ENCODE measurements around the gene RECQL5.

Gene RECQL5

GRCh38 chr17:75652341-75652740 is 14.6 kb downstream of the RECQL5 start:
- no peak for TF ChIP-seq CTCF (IDR thresholded peaks at IDR 0.05; ENCODE audit: low read depth, low read length, missing control alignments)
- no peak for DNase-seq (ENCODE audit: extremely low read depth, low read depth)
- no peak overlapping the region for H3K4me3 ChIP-seq (replicated peaks; ENCODE audit: low read depth, low read length)

DNA sequence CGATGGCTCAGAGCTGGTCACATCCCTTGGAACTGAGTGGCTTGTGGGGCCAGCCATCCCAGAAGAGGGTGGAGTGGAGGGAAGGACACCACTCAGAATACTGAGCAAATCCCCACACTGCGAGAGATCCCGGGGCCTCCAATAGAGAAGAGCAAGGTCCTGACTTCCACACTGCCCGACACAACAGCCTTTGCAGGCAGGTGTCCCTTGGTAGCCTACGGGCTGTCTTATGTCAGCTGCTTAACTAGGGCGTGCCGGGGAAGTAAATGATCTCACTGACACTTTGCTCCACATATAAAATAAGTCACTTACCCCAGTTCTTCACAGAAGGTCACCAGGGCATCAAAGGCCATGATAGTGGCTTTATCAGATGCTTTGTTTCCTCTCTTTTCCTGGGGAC is 16.1 kb downstream of the RECQL5 start:
- DNase-seq (ENCODE audit: extremely low read depth, low read depth), result no peak
- TF ChIP-seq CTCF (IDR thresholded peaks at IDR 0.05; ENCODE audit: low read depth, low read length, missing control alignments), result no peak
- no peak overlapping the region for H3K4me3 ChIP-seq (replicated peaks; ENCODE audit: low read depth, low read length)

DNA sequence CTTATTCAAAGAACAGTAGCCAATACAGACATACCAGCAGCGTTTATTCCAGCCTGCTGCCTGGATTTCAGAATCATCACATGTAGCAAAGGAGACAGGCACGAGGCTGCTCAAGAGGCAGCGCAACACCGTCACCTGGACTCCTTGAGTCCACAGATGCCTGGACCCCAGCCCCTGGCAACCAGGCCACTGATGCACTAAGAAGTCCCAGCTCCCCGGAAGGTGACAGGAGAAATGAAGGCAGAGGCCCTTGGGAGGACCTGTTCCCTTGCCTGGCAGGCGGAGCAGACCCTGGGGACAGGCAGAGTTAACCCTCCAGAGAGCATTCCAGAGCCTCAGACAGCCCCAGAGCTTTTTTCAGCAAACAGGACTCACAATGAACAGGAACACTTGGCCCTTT is 17.3 kb downstream of the RECQL5 start:
- DNase-seq (ENCODE audit: extremely low read depth, low read depth), result no peak
- no peak overlapping the region for H3K4me3 ChIP-seq (replicated peaks; ENCODE audit: low read depth, low read length)

GRCh38 chr17:75647921-75648320 is 19.0 kb downstream of the RECQL5 start:
- DNase-seq (ENCODE audit: extremely low read depth, low read depth), result no peak
- H3K4me3 ChIP-seq (replicated peaks; ENCODE audit: low read depth, low read length), result no peak overlapping the region
- no peak for TF ChIP-seq CTCF (IDR thresholded peaks at IDR 0.05; ENCODE audit: low read depth, low read length, missing control alignments)

More for the DNA sequence above, 17.3 kb downstream of the RECQL5 start:
- TF ChIP-seq CTCF (IDR thresholded peaks at IDR 0.05; ENCODE audit: low read depth, low read length, missing control alignments), result no peak

- H3K4me3 ChIP-seq (replicated peaks; ENCODE audit: low read depth, low read length), result no peak overlapping the region
- DNase-seq (ENCODE audit: extremely low read depth, low read depth), result no peak
- no peak for TF ChIP-seq CTCF (IDR thresholded peaks at IDR 0.05; ENCODE audit: low read depth, low read length, missing control alignments)
Measured at GRCh38 chr17:75647061-75647460, 19.9 kb downstream of the RECQL5 start.

- no peak for TF ChIP-seq CTCF (IDR thresholded peaks at IDR 0.05; ENCODE audit: low read depth, low read length, missing control alignments)
- no peak overlapping the region for H3K4me3 ChIP-seq (replicated peaks; ENCODE audit: low read depth, low read length)
- DNase-seq (ENCODE audit: extremely low read depth, low read depth), result no peak
Measured at GRCh38 chr17:75646638-75646992, 20.3 kb downstream of the RECQL5 start.

DNA sequence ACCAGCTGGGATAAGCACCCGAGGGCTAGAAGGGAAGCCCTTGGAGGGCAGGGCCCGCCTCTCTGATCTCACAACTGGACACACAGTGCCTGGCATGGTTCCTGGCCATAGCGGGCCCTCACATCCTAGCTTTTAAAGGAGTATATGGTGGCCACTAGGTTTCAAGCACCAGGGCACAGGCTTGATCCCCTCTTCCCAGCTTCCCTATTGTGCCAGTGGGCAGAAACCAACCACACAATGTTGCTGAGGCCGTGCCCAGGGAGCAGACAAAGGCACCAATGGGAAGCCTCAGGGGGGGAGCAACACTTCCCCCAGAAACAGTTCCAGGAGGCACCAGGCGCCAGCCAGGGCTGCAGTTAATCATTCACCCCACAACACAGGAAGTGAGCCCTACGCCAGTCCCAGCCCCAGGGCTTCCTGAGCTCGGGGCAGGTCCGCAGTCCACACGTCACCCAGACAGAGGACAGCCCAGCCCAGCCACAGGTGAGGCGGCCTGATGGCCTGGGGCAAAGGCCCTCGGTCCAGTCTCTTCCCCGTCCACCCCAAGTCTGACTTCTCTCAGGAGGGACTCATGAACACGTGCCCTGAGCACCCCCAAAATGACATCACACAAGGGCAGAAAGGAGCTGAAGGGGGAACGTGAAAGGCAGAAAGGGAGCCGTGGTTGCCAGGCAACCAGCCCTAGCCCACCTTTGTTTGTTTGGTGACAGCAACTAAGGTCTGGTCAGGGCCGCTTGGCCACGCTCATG is 20.9 kb downstream of the RECQL5 start:
- no peak overlapping the region for H3K4me3 ChIP-seq (replicated peaks; ENCODE audit: low read depth, low read length)
- DNase-seq (ENCODE audit: extremely low read depth, low read depth), result no peak
- TF ChIP-seq CTCF (IDR thresholded peaks at IDR 0.05; ENCODE audit: low read depth, low read length, missing control alignments), result no peak

Data from HFF-Myc (cell line).